HEK293 (cell line): Measurements from ENCODE around the gene NXF2.
A peak's percentile ranks its signal among the peaks of the same experiment; 100 is the strongest.

Source experiments
- CTCF ChIA-PET: fragments of 350-600 bp; formaldehyde crosslinking; extraction: SDS; loops from one replicate; lab custom pipeline; 2021; ENCODE audit warnings: antibody characterized with exemption; lab: Yijun Ruan, JAX
- POLR2A ChIA-PET: fragments of 300-600 bp; formaldehyde crosslinking; extraction: SDS; loops from one replicate; lab custom pipeline; 2020; ENCODE audit warnings: antibody characterized with exemption, inconsistent platforms; lab: Yijun Ruan, JAX
- H3K27ac ChIP-seq: fragments of 200-500 bp; sonication (Bioruptor generic); 2 replicates; pipeline ENCODE4 v1.5.1; 2014; ENCODE audit warnings: low read depth, low read length, control low read depth, inconsistent platforms; ENCODE audit errors: extremely low read depth
- H3K36me3 ChIP-seq, 2 experiments: fragments of 200-500 bp in 1 of 2; sonication (Bioruptor generic) in 1 of 2; 1 replicate in 1 of 2; 2 replicates in 1 of 2; pipeline ENCODE4 v1.5.1; 2014 to 2017; ENCODE audit warnings: inconsistent platforms in 2 of 2, low read length in 2 of 2; ENCODE audit not compliant: control insufficient read depth in 2 of 2, insufficient read depth in 1 of 2
- H3K4me1 ChIP-seq: fragments of 200-500 bp; sonication (Bioruptor generic); 2 replicates; pipeline ENCODE4 v1.5.1; 2014; ENCODE audit warnings: mild to moderate bottlenecking, low read length, inconsistent platforms; ENCODE audit not compliant: control insufficient read depth, insufficient read depth
- H3K4me3 ChIP-seq: 2 replicates; pipeline ENCODE4 v1.5.1; 2011; ENCODE audit warnings: low read depth, mild to moderate bottlenecking, control low read depth, low read length, moderate library complexity
- H3K9me3 ChIP-seq: fragments of 200-500 bp; sonication (Bioruptor generic); 2 replicates; pipeline ENCODE4 v1.5.1; 2014; ENCODE audit warnings: low read depth, low read length, inconsistent platforms; ENCODE audit not compliant: control insufficient read depth, insufficient read depth
- ZNF155 ChIP-seq: fragments of 450-650 bp; formaldehyde crosslinking; IDR thresholded peaks from 2 replicates; pipeline ENCODE4 v1.5.1; 2016; ENCODE audit warnings: missing biosample characterization, missing genetic modification characterization
- ZNF654 ChIP-seq: fragments of 450-650 bp; formaldehyde crosslinking; IDR thresholded peaks from 2 replicates; pipeline ENCODE4 v1.5.1; 2016; ENCODE audit warnings: low read depth, missing biosample characterization, missing genetic modification characterization

The NXF2 gene

GRCh38 chrX:102345916-102346315, 98.9 kb downstream of the NXF2 start:
- no peaks in the 10 kb centered on the region for H3K9me3 ChIP-seq
- TF ChIP-seq ZNF654 (peak; percentile 26; the same call in 1 of the 2 replicates), ZNF155 (no peak)
- H3K4me3 ChIP-seq = no peak overlapping the region
- H3K27ac ChIP-seq = no peak overlapping the region
- H3K4me1 ChIP-seq = no peaks in the 10 kb centered on the region
- no peaks in the 10 kb centered on the region for H3K36me3 ChIP-seq
- ChIA-PET CTCF (interaction anchor here (1.2 kb wide), 1 partner anchor 521 kb away, joined by 3 read pairs; no protein-coding TSS in a partner anchor), POLR2A (no interaction called here)
